ENCODE results near the gene DUSP10. TPM values are rescaled to one million over a fixed set of nuclear protein-coding genes. Genes with fewer than 3 reads are reported as not detected.

Gene DUSP10
- total and polyA plus RNA-seq, 2 of the 13 experiments (the other 11 are each of a cell fraction or from before 2014, with no cell fraction given), result 2.1 to 4.4 TPM

DNA sequence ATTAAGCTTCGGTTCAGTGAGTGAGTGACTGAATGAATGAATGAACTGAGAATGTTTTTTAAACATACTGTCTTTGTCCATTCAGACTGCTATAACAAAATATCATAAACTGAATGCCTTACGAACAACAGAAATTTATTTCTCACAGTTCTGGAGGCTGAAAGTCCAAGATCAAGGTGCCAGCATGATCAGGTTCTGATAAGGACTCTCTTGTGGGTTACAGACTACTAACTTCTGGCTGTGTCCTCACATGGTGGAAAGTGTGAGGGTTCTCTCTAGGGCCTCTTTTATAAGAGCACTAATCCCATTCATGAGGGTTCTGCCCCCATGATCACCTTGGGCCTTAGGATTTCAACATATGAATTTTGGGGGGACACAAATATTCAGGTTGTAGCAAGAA is 7.1 kb upstream of the DUSP10 start (continued):
- TF ChIP-seq GABPA (IDR thresholded peaks at IDR 0.05; ENCODE audit: low read depth, low read length) (no peak), GABPA (CRISPR knock-in tag; IDR thresholded peaks at IDR 0.05; ENCODE audit: low read depth) (no peak), ZSCAN31 (CRISPR knock-in tag; IDR thresholded peaks at IDR 0.05; ENCODE audit: low read depth) (no peak), HOXA3 (CRISPR knock-in tag; IDR thresholded peaks at IDR 0.05) (no peak), SMAD9 (CRISPR knock-in tag; IDR thresholded peaks at IDR 0.05) (no peak), ZNF550 (CRISPR knock-in tag; IDR thresholded peaks at IDR 0.05; ENCODE audit: borderline replicate concordance) (no peak), ZNF816 (CRISPR knock-in tag; IDR thresholded peaks at IDR 0.05; ENCODE audit: borderline replicate concordance) (no peak)
- TF ChIP-seq, protein P1, sequence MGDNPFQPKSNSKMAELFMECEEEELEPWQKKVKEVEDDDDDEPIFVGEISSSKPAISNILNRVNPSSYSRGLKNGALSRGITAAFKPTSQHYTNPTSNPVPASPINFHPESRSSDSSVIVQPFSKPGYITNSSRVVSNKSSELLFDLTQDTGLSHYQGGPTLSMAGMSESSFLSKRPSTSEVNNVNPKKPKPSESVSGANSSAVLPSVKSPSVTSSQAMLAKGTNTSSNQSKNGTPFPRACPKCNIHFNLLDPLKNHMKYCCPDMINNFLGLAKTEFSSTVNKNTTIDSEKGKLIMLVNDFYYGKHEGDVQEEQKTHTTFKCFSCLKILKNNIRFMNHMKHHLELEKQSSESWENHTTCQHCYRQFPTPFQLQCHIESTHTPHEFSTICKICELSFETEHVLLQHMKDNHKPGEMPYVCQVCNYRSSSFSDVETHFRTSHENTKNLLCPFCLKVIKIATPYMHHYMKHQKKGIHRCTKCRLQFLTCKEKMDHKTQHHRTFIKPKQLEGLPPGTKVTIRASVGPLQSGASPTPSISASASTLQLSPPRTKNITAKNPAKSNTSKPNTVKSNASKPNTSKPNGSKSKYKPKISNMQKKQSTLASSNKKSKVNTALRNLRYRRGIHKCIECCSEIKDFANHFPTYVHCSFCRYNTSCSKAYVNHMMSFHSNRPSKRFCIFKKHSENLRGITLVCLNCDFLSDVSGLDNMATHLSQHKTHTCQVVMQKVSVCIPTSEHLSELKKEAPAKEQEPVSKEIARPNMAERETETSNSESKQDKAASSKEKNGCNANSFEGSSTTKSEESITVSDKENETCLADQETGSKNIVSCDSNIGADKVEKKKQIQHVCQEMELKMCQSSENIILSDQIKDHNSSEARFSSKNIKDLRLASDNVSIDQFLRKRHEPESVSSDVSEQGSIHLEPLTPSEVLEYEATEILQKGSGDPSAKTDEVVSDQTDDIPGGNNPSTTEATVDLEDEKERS (CRISPR knock-in tag; IDR thresholded peaks at IDR 0.05), result no peak

DNA sequence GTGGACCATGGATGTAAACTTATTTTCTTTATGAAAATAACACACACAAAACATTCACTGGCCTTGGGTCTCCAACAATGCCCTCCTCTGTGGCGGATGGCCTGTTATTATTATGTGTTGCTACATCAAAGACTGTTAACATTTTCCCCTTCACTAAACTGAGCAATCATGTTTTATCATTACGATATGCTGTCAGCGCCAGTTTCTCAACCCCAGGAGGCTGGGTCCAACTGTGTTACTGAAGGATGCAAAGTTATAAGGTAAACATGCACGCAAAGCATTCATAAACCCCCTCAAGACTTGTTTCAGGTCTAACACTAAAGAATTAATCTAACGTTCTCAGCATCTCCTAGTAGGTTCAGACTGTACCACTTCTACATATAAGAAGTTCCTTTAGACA is 6.0 kb upstream of the DUSP10 start:
- H3K4me2 ChIP-seq (ENCODE audit: low read depth, low read length), result no peak overlapping the region
- in situ Hi-C loops (cut with HindIII; ENCODE audit: extremely low pct_ligation_motif_present, low pct_unique_long_range_greater_than_20kb) (loop anchor here (10.0 kb wide), 1 partner anchor 717 kb away; no protein-coding TSS in a partner anchor), intact Hi-C loops (cut with micrococcal nuclease; ENCODE audit: unreplicated experiment) (loop anchor here (10.0 kb wide), 3 partner anchors 203 to 717 kb away; no protein-coding TSS in a partner anchor)
- no peaks in the 10 kb centered on the region for H3K79me2 ChIP-seq (ENCODE audit: insufficient read depth, low read length)
- H2AFZ ChIP-seq (ENCODE audit: low read length), result no peak overlapping the region
- ChIA-PET CTCF (ENCODE audit: low intra/inter-chr PET ratio, low total read pairs) (no interaction called here), POLR2A (no interaction called here)
- ATAC-seq (no peak), DNase-seq (ENCODE audit: low spot score) (no peak), FAIRE-seq (no peak)
- 1% methylated on average over 5 of the region's 5 CpGs for WGBS (ENCODE audit: low lambda C conversion rate)
- H3K9ac ChIP-seq (ENCODE audit: insufficient read depth, low read depth, low read length), result no peak overlapping the region
- peaks cover 16% of the 10 kb centered on the region for H3K4me1 ChIP-seq (ENCODE audit: insufficient read depth, low read length)
- no peaks in the 10 kb centered on the region for H4K20me1 ChIP-seq (ENCODE audit: insufficient read depth, low read length)
- H3K4me3 ChIP-seq (replicated peaks in 1 of 3; ENCODE audit: insufficient read depth in 1 of 3, low read depth in 2 of 3, low read length in 3 of 3), result no peak overlapping the region
- H3K36me3 ChIP-seq (replicated peaks in 1 of 2; ENCODE audit: control insufficient read depth in 1 of 2, insufficient read depth in 2 of 2, low read length in 2 of 2), result no peaks in the 10 kb centered on the region
- TF ChIP-seq HOXD1 (CRISPR knock-in tag; IDR thresholded peaks at IDR 0.05), result no peak
- no peak for TF ChIP-seq AHR (CRISPR knock-in tag; IDR thresholded peaks at IDR 0.05)
- TF ChIP-seq NAIF1 (CRISPR knock-in tag; IDR thresholded peaks at IDR 0.05; ENCODE audit: borderline replicate concordance), result no peak
- TF ChIP-seq, protein P2, sequence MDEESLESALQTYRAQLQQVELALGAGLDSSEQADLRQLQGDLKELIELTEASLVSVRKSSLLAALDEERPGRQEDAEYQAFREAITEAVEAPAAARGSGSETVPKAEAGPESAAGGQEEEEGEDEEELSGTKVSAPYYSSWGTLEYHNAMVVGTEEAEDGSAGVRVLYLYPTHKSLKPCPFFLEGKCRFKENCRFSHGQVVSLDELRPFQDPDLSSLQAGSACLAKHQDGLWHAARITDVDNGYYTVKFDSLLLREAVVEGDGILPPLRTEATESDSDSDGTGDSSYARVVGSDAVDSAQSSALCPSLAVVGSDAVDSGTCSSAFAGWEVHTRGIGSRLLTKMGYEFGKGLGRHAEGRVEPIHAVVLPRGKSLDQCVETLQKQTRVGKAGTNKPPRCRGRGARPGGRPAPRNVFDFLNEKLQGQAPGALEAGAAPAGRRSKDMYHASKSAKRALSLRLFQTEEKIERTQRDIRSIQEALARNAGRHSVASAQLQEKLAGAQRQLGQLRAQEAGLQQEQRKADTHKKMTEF (CRISPR knock-in tag; IDR thresholded peaks at IDR 0.05), result no peak
- no peak for TF ChIP-seq ZNF3 (CRISPR knock-in tag; IDR thresholded peaks at IDR 0.05)
- no peak for TF ChIP-seq ZNF839 (CRISPR knock-in tag; IDR thresholded peaks at IDR 0.05; ENCODE audit: borderline replicate concordance)
- TF ChIP-seq ZNF703 (CRISPR knock-in tag; IDR thresholded peaks at IDR 0.05; ENCODE audit: borderline replicate concordance), result no peak
- no peak for TF ChIP-seq IRF1 (CRISPR knock-in tag; IDR thresholded peaks at IDR 0.05; ENCODE audit: low read depth)
- no peaks in the 10 kb centered on the region for H3K9me3 ChIP-seq (ENCODE audit: low read length)
- H3K27me3 ChIP-seq (ENCODE audit: control insufficient read depth in 1 of 2, insufficient read depth in 2 of 2, low read length in 2 of 2), result peaks cover 0 to 2% of the 10 kb centered on the region in 2 experiments; a peak in 1 of 5 replicates
- no peak overlapping the region for H3K27ac ChIP-seq (ENCODE audit: extremely low read length, insufficient read depth, low read length)
- no TSS peak for BruUV-seq (replicated peaks)
